Superior temporal gyrus (tissue), 1 donor: ENCODE results near the gene USH2A.

ENCODE experiments used
- DNase-seq: peaks from one replicate; pipeline ENCODE4 v3.0.0-alpha.2; 2016; ENCODE audit errors: extremely low spot score

Gene USH2A

DNA sequence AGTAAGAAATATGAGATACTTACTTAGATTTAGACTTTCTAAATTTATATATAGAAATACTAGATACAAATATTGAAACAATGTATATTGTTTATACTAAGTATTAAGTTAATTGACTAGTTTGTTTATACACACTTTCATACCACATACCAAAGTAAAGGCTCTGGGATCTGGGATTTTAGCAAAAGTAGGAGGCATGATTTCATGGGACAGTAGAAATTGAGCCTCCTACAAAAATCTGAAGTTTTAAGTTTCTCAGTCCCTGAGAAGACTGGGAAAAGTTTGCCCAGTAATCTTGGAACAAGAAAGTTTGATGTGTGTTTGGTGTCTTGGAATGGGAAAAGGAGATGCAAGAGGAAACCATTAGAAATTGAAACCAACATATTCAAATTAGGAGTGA is 825.3 kb downstream of the USH2A start:
- DNase-seq = no peak

DNA sequence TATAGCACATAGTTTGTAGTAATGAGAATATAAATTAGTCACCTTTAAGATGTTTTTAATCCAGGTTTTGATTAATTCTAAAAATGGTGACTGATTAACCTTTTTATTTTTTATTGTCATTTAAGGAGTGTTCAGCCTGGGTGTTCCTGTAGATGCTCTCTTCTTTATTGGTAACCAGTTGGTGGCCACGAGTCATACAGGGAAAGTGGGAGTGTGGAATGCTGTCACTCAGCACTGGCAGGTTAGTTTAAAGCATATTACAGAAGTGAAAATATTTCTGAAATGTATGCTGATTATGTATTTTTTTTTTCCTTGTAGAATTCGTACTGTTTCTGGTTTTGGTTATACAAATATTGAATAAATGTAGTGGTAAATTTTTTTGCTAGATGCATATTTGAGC is 828.0 kb downstream of the USH2A start:
- DNase-seq = no peak

DNA sequence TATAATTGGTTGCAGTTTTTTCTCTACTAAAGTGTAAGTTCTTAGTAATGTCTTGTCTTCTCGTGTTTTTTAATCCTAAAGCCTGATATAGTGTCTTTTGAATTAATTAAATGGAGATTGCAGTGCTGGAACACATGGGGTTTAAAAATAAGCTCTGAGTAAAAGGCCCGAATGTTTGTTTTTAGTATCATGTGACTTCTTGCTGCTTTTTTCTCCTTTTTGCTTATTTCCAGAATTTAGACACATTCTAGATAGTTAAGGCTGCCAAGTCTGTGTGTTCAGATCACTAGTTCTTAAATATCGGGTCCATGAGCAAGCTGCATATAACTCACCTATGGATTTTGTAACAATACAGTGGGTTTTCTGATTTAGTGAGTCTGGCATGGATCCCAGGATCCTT is 828.6 kb downstream of the USH2A start:
- DNase-seq = peak; percentile 37

DNA sequence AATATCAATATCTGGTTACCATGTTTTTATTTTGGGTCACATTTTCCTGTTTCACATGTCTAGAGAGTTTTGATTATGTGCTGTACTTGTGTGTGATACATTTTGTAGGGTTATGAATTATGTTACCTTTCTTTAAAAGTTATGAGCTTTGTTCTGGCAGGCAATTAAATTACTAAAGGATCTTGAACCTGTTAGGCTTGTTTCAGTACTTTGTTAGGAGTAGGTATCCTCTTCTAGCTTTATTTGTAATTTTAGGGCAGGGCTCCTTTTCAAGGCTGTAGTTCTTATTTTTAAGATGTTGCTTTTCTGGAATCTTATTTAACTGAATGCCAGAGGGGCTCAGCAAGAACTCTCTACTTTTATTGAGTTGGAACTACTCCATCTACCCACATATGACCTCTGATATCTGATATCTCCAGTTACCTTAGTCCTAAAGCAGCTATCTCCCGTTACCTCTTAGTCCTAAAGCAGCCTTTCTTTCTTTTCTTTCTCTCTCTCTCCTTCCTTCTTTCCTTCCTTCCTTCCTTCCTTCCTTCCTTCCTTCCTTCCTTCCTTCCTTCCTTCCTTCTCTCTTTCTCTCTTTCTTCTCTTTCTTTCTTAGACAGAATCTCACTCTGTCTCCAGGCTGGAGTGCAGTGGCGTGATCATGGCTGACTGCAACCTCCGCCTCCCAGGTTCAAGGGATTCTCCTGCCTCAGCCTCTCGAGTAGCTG is 832.3 kb downstream of the USH2A start:
- no peak for DNase-seq

DNA sequence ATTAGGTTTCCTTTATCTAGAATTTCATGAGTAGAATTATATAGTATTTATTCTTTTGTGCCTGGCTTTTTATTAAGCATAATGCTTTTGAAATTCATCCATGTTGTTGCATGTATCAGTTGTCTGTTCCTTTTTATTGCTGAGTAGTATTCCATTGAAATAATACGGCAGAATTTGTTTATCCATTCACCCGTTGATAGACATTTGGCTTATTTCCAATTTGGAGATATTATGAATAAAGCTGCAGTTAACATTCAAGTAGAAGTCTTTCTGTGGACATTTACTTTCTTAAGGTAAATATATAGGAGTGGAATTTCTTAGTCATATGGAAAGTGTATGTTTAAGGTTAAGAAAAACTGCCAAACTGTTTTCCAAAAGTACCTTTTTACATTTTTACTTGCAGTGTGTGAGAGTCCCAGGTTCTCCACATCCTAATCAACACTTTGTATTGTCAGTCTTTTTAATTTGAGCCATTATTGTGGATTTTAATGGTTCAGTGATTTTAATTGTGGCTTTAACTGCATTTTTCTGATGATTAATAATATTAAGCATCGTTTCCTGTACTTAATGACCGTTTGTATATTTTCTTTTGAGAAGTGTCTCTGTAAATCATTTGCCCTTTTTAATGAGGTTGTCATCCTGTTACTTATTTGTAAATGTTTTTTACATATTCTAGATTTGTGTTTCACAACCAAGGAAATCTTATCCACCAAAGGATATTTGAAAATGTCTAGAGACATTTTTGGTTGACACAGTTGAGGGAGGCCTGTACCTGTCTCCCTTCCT is 833.4 kb downstream of the USH2A start:
- no peak for DNase-seq

DNA sequence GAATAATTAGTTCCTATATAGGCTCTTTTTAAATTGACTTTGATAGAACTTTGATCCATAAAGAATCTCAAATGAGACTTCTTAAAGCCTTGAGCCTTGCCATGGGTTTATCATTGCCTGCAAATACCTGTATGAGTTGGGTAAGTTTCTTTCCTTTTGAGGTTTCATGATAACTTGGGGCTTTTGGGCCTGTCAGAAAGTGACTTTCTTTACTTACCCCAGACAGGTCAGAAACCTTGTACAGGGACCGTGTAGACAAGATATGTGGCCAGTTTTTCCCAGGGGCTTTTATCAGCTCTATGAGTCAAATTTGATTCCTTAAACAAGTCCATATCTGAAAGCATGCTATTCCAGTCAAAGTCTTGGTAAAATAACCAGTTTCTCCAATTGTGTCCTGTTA is 838.9 kb downstream of the USH2A start:
- no peak for DNase-seq

DNA sequence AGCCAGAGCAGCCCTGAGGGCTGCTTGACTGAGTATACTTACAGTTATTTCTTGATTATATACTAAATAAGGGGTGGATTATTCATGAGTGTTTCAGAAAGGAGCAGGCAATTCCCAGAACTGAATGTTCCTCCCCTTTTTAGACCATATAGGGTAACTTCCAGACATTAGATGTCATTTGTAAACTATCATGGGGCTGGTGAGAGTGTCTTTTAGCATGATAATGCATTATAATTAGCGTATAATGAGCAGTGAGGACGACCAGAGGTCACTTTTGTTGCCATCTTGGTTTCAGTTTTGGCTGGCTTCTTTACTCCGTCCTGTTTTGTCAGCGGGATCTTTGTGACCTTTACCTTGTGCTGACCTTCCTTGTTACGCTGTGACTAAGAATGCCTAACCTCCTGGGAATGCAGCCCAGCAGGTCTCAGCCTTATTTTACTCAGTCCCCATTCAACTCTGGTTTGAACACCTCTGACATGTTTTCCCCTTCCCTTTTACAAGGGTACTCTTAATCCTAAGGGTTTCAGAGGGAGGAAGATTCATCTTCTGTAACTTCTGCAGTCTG is 840.0 kb downstream of the USH2A start:
- no peak for DNase-seq

DNA sequence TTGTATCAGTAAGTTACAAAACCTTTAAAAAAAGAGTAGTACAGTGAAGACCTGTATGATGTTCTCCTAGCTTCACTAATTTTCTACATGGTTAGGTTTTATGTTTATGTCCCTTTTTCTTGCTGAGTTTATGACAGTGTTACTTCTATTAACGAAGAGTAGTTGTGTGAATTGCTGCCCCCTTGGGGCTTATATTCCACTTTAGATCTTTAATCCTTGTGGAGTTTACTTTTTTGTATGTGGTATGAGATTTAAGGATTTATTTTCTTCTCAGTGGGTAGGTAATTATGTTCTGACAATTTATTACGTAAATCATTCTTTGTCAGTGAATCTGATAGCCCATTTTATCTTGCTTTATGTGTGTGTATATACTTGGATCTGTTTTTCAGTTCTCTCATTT is 841.4 kb downstream of the USH2A start:
- no peak for DNase-seq
